ENCODE results near the gene MCTP2.

MCTP2 gene

DNA sequence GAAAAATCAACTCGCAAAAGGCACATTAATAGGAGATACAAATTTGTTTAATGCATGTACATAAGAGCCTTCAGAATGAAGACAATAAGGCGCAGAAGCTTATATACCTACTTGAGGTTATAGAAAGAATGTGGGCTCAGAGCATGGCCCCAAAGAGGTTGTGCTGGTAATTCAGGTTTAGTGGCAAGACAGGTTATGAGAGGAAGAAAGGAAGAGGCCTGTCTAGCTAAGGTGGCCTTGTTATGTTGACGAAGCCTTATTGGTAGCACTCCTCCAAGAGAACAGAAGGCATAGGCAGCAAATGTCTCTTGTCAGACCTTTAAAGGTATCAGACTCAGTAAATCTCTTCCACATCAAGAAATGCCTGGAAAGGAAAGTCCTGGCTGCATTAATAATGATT lies 290.8 kb downstream of the MCTP2 start:
- H3F3A ChIP-seq (ENCODE audit: insufficient read depth) = no peaks in the 10 kb centered on the region
- H3K27me3 ChIP-seq (ENCODE audit: low read length) = no peaks in the 10 kb centered on the region
- H2AFZ ChIP-seq (ENCODE audit: low read depth, low read length, severe bottlenecking) = no peak overlapping the region
- no peak overlapping the region for H3K4me2 ChIP-seq (ENCODE audit: low read depth, low read length, poor library complexity, severe bottlenecking)
- no peaks in the 10 kb centered on the region for H4K20me1 ChIP-seq (ENCODE audit: low read depth, low read length)
- no peaks in the 10 kb centered on the region for H3K79me2 ChIP-seq (ENCODE audit: insufficient read depth, low read length)
- H3K9me2 ChIP-seq (replicated peaks; ENCODE audit: insufficient read depth, low read length) = no peaks in the 10 kb centered on the region
- no peaks in the 10 kb centered on the region for H3K9me3 ChIP-seq (ENCODE audit: insufficient read depth, low read length)
- H3K36me3 ChIP-seq (ENCODE audit: low read length) = no peaks in the 10 kb centered on the region
- no peak for TF ChIP-seq EZH2phosphoT487 (conservative IDR thresholded peaks at IDR 0.05; ENCODE audit: low read length)
- TF ChIP-seq CTCF (IDR thresholded peaks at IDR 0.05; ENCODE audit: insufficient read depth, low read length, poor library complexity, severe bottlenecking) = no peak
- no peak overlapping the region for H3K9ac ChIP-seq (ENCODE audit: low read length)
- no peak overlapping the region for H3K4me3 ChIP-seq (ENCODE audit: insufficient read depth, low read length, poor library complexity, severe bottlenecking)
- no peak overlapping the region for H3K27ac ChIP-seq (ENCODE audit: low read depth, low read length)

- Histone ChIP-seq H3K79me2 (ENCODE audit: insufficient read depth, low read length) (no peaks in the 10 kb centered on the region), H4K20me1 (ENCODE audit: low read depth, low read length) (no peaks in the 10 kb centered on the region), H3K4me3 (ENCODE audit: insufficient read depth, low read length, poor library complexity, severe bottlenecking) (no peak overlapping the region), H3K4me2 (ENCODE audit: low read depth, low read length, poor library complexity, severe bottlenecking) (no peak overlapping the region), H3K36me3 (ENCODE audit: low read length) (no peaks in the 10 kb centered on the region), H2AFZ (ENCODE audit: low read depth, low read length, severe bottlenecking) (no peak overlapping the region), H3F3A (ENCODE audit: insufficient read depth) (no peaks in the 10 kb centered on the region), H3K9me3 (ENCODE audit: insufficient read depth, low read length) (no peaks in the 10 kb centered on the region), H3K9ac (ENCODE audit: low read length) (no peak overlapping the region), H3K27ac (ENCODE audit: low read depth, low read length) (no peak overlapping the region), H3K9me2 (replicated peaks; ENCODE audit: insufficient read depth, low read length) (no peaks in the 10 kb centered on the region), H3K27me3 (ENCODE audit: low read length) (no peaks in the 10 kb centered on the region)
- TF ChIP-seq CTCF (IDR thresholded peaks at IDR 0.05; ENCODE audit: insufficient read depth, low read length, poor library complexity, severe bottlenecking) (no peak), EZH2phosphoT487 (conservative IDR thresholded peaks at IDR 0.05; ENCODE audit: low read length) (no peak)
Observed at GRCh38 chr15:94523873-94524272, 292.5 kb downstream of the MCTP2 start.

DNA sequence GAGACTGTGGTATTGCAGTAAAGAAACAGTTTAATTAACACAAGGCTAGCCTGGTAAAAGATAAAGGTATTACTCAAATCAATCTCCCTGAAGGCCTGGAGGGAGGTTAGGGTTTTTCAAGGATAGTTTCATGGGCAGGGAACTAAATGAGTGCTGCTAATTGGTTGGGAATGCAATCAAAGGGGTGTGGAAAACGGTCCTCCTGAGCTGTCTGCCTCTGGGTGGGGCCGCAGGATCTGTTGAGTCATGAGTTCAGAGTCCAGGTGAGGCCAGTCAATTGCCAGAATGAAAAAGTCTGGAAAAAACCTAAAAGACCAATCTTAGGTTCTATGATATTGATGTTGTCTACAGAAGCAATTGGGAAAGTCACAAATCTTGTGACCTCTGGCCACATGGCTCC lies 293.2 kb downstream of the MCTP2 start:
- no peak overlapping the region for H3K27ac ChIP-seq (ENCODE audit: low read depth, low read length)
- H3K4me3 ChIP-seq (ENCODE audit: insufficient read depth, low read length, poor library complexity, severe bottlenecking) = no peak overlapping the region
- H3K36me3 ChIP-seq (ENCODE audit: low read length) = no peaks in the 10 kb centered on the region
- no peaks in the 10 kb centered on the region for H3K79me2 ChIP-seq (ENCODE audit: insufficient read depth, low read length)
- H3K9ac ChIP-seq (ENCODE audit: low read length) = no peak overlapping the region
- no peaks in the 10 kb centered on the region for H3F3A ChIP-seq (ENCODE audit: insufficient read depth)
- no peak for TF ChIP-seq CTCF (IDR thresholded peaks at IDR 0.05; ENCODE audit: insufficient read depth, low read length, poor library complexity, severe bottlenecking)
- no peak for TF ChIP-seq EZH2phosphoT487 (conservative IDR thresholded peaks at IDR 0.05; ENCODE audit: low read length)
- H3K4me2 ChIP-seq (ENCODE audit: low read depth, low read length, poor library complexity, severe bottlenecking) = no peak overlapping the region
- H3K9me2 ChIP-seq (replicated peaks; ENCODE audit: insufficient read depth, low read length) = no peaks in the 10 kb centered on the region
- no peaks in the 10 kb centered on the region for H4K20me1 ChIP-seq (ENCODE audit: low read depth, low read length)
- no peaks in the 10 kb centered on the region for H3K9me3 ChIP-seq (ENCODE audit: insufficient read depth, low read length)
- H2AFZ ChIP-seq (ENCODE audit: low read depth, low read length, severe bottlenecking) = no peak overlapping the region
- no peaks in the 10 kb centered on the region for H3K27me3 ChIP-seq (ENCODE audit: low read length)
